SK-N-SH treated with all-trans-retinoic acid at 6 μM for 48 hours (cell line): ENCODE results near the gene OLFM1.

Source experiments
- ATAC-seq: fragments of 200-7000 bp; cut with Tn5 transposase; 3 replicates; pipeline ENCODE4 v1.9.1; 2020; ENCODE audit warnings: mild to moderate bottlenecking, moderate library complexity
- ARNTL ChIP-seq: fragments of 450-650 bp; formaldehyde crosslinking; IDR thresholded peaks from 2 replicates; pipeline ENCODE4 v1.5.0; 2020; ENCODE audit warnings: low read depth, mild to moderate bottlenecking, moderate library complexity, borderline replicate concordance
- BACH2 ChIP-seq: fragments of 250-450 bp; sonication (Bioruptor Pico); IDR thresholded peaks from 2 replicates; pipeline ENCODE4 v1.9.0; 2021; ENCODE audit warnings: mild to moderate bottlenecking, borderline replicate concordance
- CREB5 ChIP-seq: fragments of 250-450 bp; sonication (Bioruptor Pico); IDR thresholded peaks from 2 replicates; pipeline ENCODE4 v1.5.1; 2020; ENCODE audit warnings: low read depth, mild to moderate bottlenecking, moderate library complexity
- CSDC2 ChIP-seq: fragments of 250-450 bp; sonication (Bioruptor Pico); IDR thresholded peaks from 2 replicates; pipeline ENCODE4 v1.5.0; 2020; ENCODE audit warnings: mild to moderate bottlenecking, moderate library complexity
- CSRNP3 ChIP-seq: fragments of 250-450 bp; sonication (Bioruptor Pico); IDR thresholded peaks from 2 replicates; pipeline ENCODE4 v1.5.1; 2021; ENCODE audit warnings: mild to moderate bottlenecking, moderate library complexity
- ESRRG ChIP-seq: fragments of 250-450 bp; sonication (Bioruptor Pico); IDR thresholded peaks from 2 replicates; pipeline ENCODE4 v1.6.1; 2021; ENCODE audit warnings: mild to moderate bottlenecking
- GLIS3 ChIP-seq: fragments of 250-450 bp; sonication (Bioruptor Pico); IDR thresholded peaks from 2 replicates; pipeline ENCODE4 v1.5.0; 2020; ENCODE audit warnings: mild to moderate bottlenecking, moderate library complexity
- ISL1 ChIP-seq: fragments of 250-450 bp; sonication (Bioruptor Pico); IDR thresholded peaks from 2 replicates; pipeline ENCODE4 v2.1.2; 2022; ENCODE audit warnings: mild to moderate bottlenecking, moderate library complexity
- OSR1 ChIP-seq: fragments of 250-450 bp; sonication (Bioruptor Pico); IDR thresholded peaks from 2 replicates; pipeline ENCODE4 v1.8.0; 2022; ENCODE audit warnings: moderate library complexity, mild to moderate bottlenecking, inconsistent platforms
- PATZ1 ChIP-seq: fragments of 250-450 bp; sonication (Bioruptor Pico); IDR thresholded peaks from 2 replicates; pipeline ENCODE4 v1.8.0; 2020; ENCODE audit warnings: mild to moderate bottlenecking, moderate library complexity, borderline replicate concordance
- POU6F1 ChIP-seq: fragments of 250-450 bp; sonication (Bioruptor Pico); IDR thresholded peaks from 2 replicates; pipeline ENCODE4 v1.8.0; 2021; ENCODE audit warnings: low read depth, mild to moderate bottlenecking, moderate library complexity, borderline replicate concordance
- PPARA ChIP-seq: fragments of 250-450 bp; sonication (Bioruptor Pico); IDR thresholded peaks from 2 replicates; pipeline ENCODE4 v1.5.0; 2020; ENCODE audit warnings: mild to moderate bottlenecking, borderline replicate concordance
- RARB ChIP-seq: fragments of 250-450 bp; sonication (Bioruptor Pico); IDR thresholded peaks from 2 replicates; pipeline ENCODE4 v1.8.0; 2021; ENCODE audit warnings: mild to moderate bottlenecking, moderate library complexity
- SNAI2 ChIP-seq: fragments of 250-450 bp; sonication (Bioruptor Pico); IDR thresholded peaks from 2 replicates; pipeline ENCODE4 v1.5.0; 2020; ENCODE audit warnings: mild to moderate bottlenecking, moderate library complexity
- TCF4 ChIP-seq: fragments of 250-450 bp; sonication (Bioruptor Pico); IDR thresholded peaks from 2 replicates; pipeline ENCODE4 v1.8.0; 2021; ENCODE audit warnings: mild to moderate bottlenecking, moderate library complexity, borderline replicate concordance
- TOX ChIP-seq: fragments of 250-450 bp; sonication (Bioruptor Pico); IDR thresholded peaks from 2 replicates; pipeline ENCODE4 v1.8.0; 2021; ENCODE audit warnings: mild to moderate bottlenecking, moderate library complexity, borderline replicate concordance
- TSHZ2 ChIP-seq: fragments of 250-450 bp; sonication (Bioruptor Pico); IDR thresholded peaks from 2 replicates; pipeline ENCODE4 v1.5.0; 2020; ENCODE audit warnings: mild to moderate bottlenecking, moderate library complexity
- ZC3H10 ChIP-seq: fragments of 250-450 bp; sonication (Bioruptor Pico); IDR thresholded peaks from 2 replicates; pipeline ENCODE4 v1.5.1; 2021; ENCODE audit warnings: mild to moderate bottlenecking, moderate library complexity
- ZFP3 ChIP-seq: fragments of 250-450 bp; sonication (Bioruptor Pico); IDR thresholded peaks from 2 replicates; pipeline ENCODE4 v1.5.0; 2020; ENCODE audit warnings: mild to moderate bottlenecking, moderate library complexity
- ZFP30 ChIP-seq: fragments of 450-650 bp; formaldehyde crosslinking; IDR thresholded peaks from 2 replicates; pipeline ENCODE4 v1.5.0; 2022; ENCODE audit warnings: mild to moderate bottlenecking, moderate library complexity
- ZNF565 ChIP-seq: fragments of 450-650 bp; formaldehyde crosslinking; conservative IDR thresholded peaks from 2 replicates; pipeline ENCODE4 v1.5.0; 2020; ENCODE audit warnings: low read depth, mild to moderate bottlenecking, moderate library complexity
- ZNF8 ChIP-seq: fragments of 450-650 bp; formaldehyde crosslinking; IDR thresholded peaks from 2 replicates; pipeline ENCODE4 v1.5.0; 2020; ENCODE audit warnings: mild to moderate bottlenecking, moderate library complexity

The OLFM1 gene

GRCh38 chr9:135169709-135170226, 82.3 kb downstream of the OLFM1 start:
- no peak for TF ChIP-seq RARB (CRISPR knock-in tag)
- TF ChIP-seq ZFP3 (CRISPR knock-in tag), result no peak
- no peak for TF ChIP-seq OSR1
- no peak for TF ChIP-seq ZNF8
- TF ChIP-seq CREB5 (CRISPR knock-in tag), result no peak
- TF ChIP-seq POU6F1 (CRISPR knock-in tag), result no peak
- no peak for TF ChIP-seq GLIS3
- no peak for TF ChIP-seq ZNF565 (CRISPR knock-in tag)
- TF ChIP-seq CSDC2, result no peak
- TF ChIP-seq ISL1 (CRISPR knock-in tag), result no peak
- no peak for TF ChIP-seq ZFP30 (CRISPR knock-in tag)
- TF ChIP-seq CSRNP3, result no peak
- TF ChIP-seq TCF4 (CRISPR knock-in tag), result no peak
- TF ChIP-seq PPARA, result no peak
- no peak for TF ChIP-seq ESRRG (CRISPR knock-in tag)
- TF ChIP-seq TOX, result no peak
- no peak for TF ChIP-seq ARNTL (CRISPR knock-in tag)
- no peak for TF ChIP-seq SNAI2 (CRISPR knock-in tag)
- TF ChIP-seq PATZ1, result no peak
- TF ChIP-seq ZC3H10 (CRISPR knock-in tag), result no peak
- TF ChIP-seq, all 23 proteins: peak for 0
- ATAC-seq, result no peak

GRCh38 chr9:135170535-135170934, 83.1 kb downstream of the OLFM1 start:
- TF ChIP-seq GLIS3 (no peak), PATZ1 (no peak), ARNTL (CRISPR knock-in tag) (no peak), PPARA (no peak), BACH2 (CRISPR knock-in tag) (no peak), ZNF565 (CRISPR knock-in tag) (no peak), CSDC2 (no peak), ZFP3 (CRISPR knock-in tag) (no peak), TSHZ2 (CRISPR knock-in tag) (no peak), ZNF8 (no peak)
- no peak for ATAC-seq
